Neural cell (in vitro differentiated cells): ENCODE data around the gene DTNBP1. TPM values are rescaled to one million over a fixed set of nuclear protein-coding genes. Genes with fewer than 3 reads are reported as not detected.

Experiments used
- H2AFZ ChIP-seq: fragments of 200-600, 300-800 bp; sonication (generic), shearing (Covaris generic); 2 replicates; pipeline ENCODE4 v1.6.0; 2014; ENCODE audit warnings: low read depth, mild to moderate bottlenecking, antibody characterized with exemption, low read length, moderate library complexity
- H3F3A ChIP-seq: fragments of 200-600 bp; shearing (Covaris generic); 2 replicates; pipeline ENCODE4 v1.6.1; 2016; ENCODE audit warnings: mild to moderate bottlenecking, moderate library complexity, mixed read lengths, antibody characterized with exemption, low read length; ENCODE audit not compliant: insufficient read depth, poor library complexity, severe bottlenecking
- H3K27ac ChIP-seq: fragments of 200-600, 300-800 bp; sonication (generic), shearing (Covaris generic); 2 replicates; pipeline ENCODE4 v1.5.1; 2014; ENCODE audit warnings: mild to moderate bottlenecking, low read length, moderate library complexity
- H3K27me3 ChIP-seq: fragments of 300-800, 200-600 bp; sonication (generic), shearing (Covaris generic); 2 replicates; pipeline ENCODE4 v1.6.0; 2014; ENCODE audit warnings: mild to moderate bottlenecking, low read depth, low read length, moderate library complexity; ENCODE audit not compliant: insufficient read depth
- H3K36me3 ChIP-seq: fragments of 300-800, 200-600 bp; sonication (generic), shearing (Covaris generic); 2 replicates; pipeline ENCODE4 v1.5.1; 2014; ENCODE audit warnings: mild to moderate bottlenecking, antibody characterized with exemption, low read length, moderate library complexity; ENCODE audit not compliant: insufficient read depth
- H3K4me2 ChIP-seq: fragments of 300-800, 200-600 bp; sonication (generic), shearing (Covaris generic); 2 replicates; pipeline ENCODE4 v1.6.0; 2014; ENCODE audit warnings: mild to moderate bottlenecking, low read length
- H3K4me3 ChIP-seq: fragments of 300-800, 200-600 bp; sonication (generic), shearing (Covaris generic); 2 replicates; pipeline ENCODE4 v1.5.1; 2014; ENCODE audit warnings: mild to moderate bottlenecking, low read length, moderate library complexity
- H3K79me2 ChIP-seq: fragments of 200-600 bp; shearing (Covaris generic); replicated peaks from 2 replicates; pipeline ENCODE4 v1.6.0; 2014; ENCODE audit warnings: mild to moderate bottlenecking, low read length, moderate library complexity; ENCODE audit not compliant: insufficient read depth
- H3K9ac ChIP-seq: fragments of 300-800, 200-600 bp; sonication (generic), shearing (Covaris generic); 2 replicates; pipeline ENCODE4 v1.6.1; 2016; ENCODE audit warnings: mild to moderate bottlenecking, low read length, mixed read lengths
- H3K9me2 ChIP-seq: fragments of 200-600 bp; shearing (Covaris generic); 2 replicates; pipeline ENCODE4 v1.6.1; 2016; ENCODE audit warnings: mild to moderate bottlenecking, low read length, mixed read lengths; ENCODE audit not compliant: insufficient read depth
- H3K9me3 ChIP-seq: fragments of 200-600, 300-800 bp; sonication (generic), shearing (Covaris generic); 2 replicates; pipeline ENCODE4 v1.6.1; 2016; ENCODE audit warnings: mild to moderate bottlenecking, mixed run types, low read length, moderate library complexity, mixed read lengths
- H4K20me1 ChIP-seq: fragments of 200-600 bp; shearing (Covaris generic); 2 replicates; pipeline ENCODE4 v1.6.1; 2016; ENCODE audit warnings: mild to moderate bottlenecking, mixed run types; ENCODE audit not compliant: insufficient read depth
- CTCF ChIP-seq: fragments of 450-650 bp; IDR thresholded peaks from 2 replicates; pipeline ENCODE4 v1.5.1; 2014; ENCODE audit warnings: antibody characterized with exemption, mild to moderate bottlenecking, moderate library complexity; ENCODE audit not compliant: poor library complexity, severe bottlenecking
- EP300 ChIP-seq: fragments of 450-650 bp; conservative IDR thresholded peaks from 2 replicates; pipeline ENCODE4 v1.6.1; 2014; ENCODE audit warnings: antibody characterized with exemption, mild to moderate bottlenecking, moderate library complexity; ENCODE audit not compliant: poor library complexity, severe bottlenecking
- EZH2 ChIP-seq: fragments of 200-600, 300-800 bp; shearing (Covaris generic), sonication (generic); IDR thresholded peaks from 2 replicates; pipeline ENCODE4 v1.6.1; 2014; ENCODE audit warnings: antibody characterized with exemption, low read length, borderline replicate concordance, mild to moderate bottlenecking; ENCODE audit not compliant: insufficient read depth, poor library complexity, severe bottlenecking
- MXI1 ChIP-seq: fragments of 450-650 bp; conservative IDR thresholded peaks from 2 replicates; pipeline ENCODE4 v1.6.1; 2014; ENCODE audit warnings: antibody characterized with exemption, mild to moderate bottlenecking; ENCODE audit not compliant: poor library complexity, severe bottlenecking
- POLR2AphosphoS5 ChIP-seq: IDR thresholded peaks from 2 replicates; pipeline ENCODE4 v1.6.1; 2012
- RAD21 ChIP-seq: fragments of 450-650 bp; conservative IDR thresholded peaks from 2 replicates; pipeline ENCODE4 v1.6.1; 2014; ENCODE audit warnings: antibody characterized with exemption, mild to moderate bottlenecking, moderate library complexity
- REST ChIP-seq: IDR thresholded peaks from 2 replicates; pipeline ENCODE4 v1.6.1; 2012; ENCODE audit warnings: borderline replicate concordance
- SMC3 ChIP-seq: fragments of 450-650 bp; conservative IDR thresholded peaks from 2 replicates; pipeline ENCODE4 v1.6.1; 2014; ENCODE audit warnings: antibody characterized with exemption, mild to moderate bottlenecking, moderate library complexity; ENCODE audit not compliant: poor library complexity
- TAF1 ChIP-seq: IDR thresholded peaks from 2 replicates; pipeline ENCODE4 v1.6.1; 2012; ENCODE audit warnings: low read depth
- polyA plus RNA-seq: library from polyadenylated mRNA; depleted of rRNA; stranded (reverse); fragments of >200 nt; gene quantifications from 2 replicates; pipeline ENCODE4 v1.2.3, GENCODE V29; 2014

Gene DTNBP1
- polyA plus RNA-seq, 1 donor from 2014 or later = 22.6 TPM

DNA sequence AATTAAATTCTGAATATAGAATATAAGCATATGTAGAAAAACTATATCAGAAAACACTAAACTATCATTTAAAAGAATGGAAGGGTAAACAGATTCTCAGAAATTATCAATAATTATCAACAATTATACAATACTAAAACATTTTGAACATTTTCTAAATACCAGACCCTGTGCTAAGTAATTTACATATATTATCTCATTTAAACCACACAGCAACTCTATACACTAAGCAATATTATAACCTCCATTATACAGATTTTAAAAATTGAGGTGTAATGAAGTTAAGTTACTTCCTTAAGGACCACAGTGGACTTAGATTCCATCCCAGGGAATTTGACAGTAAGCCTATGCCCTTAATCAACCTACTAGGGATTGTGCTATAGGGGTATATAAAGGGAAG lies 33.3 kb downstream of the DTNBP1 start:
- H3K9me3 ChIP-seq = no peaks in the 10 kb centered on the region
- no peaks in the 10 kb centered on the region for H4K20me1 ChIP-seq
- H3K79me2 ChIP-seq = no peaks in the 10 kb centered on the region
- H3K27ac ChIP-seq = no peak overlapping the region
- no peak overlapping the region for H2AFZ ChIP-seq
- no peak for TF ChIP-seq SMC3
- no peak for TF ChIP-seq EP300
- no peaks in the 10 kb centered on the region for H3K27me3 ChIP-seq
- no peak overlapping the region for H3K4me2 ChIP-seq
- no peak overlapping the region for H3K9ac ChIP-seq
- H3K36me3 ChIP-seq = no peaks in the 10 kb centered on the region
- no peak overlapping the region for H3K4me3 ChIP-seq
- no peaks in the 10 kb centered on the region for H3F3A ChIP-seq
- H3K9me2 ChIP-seq = no peaks in the 10 kb centered on the region

DNA sequence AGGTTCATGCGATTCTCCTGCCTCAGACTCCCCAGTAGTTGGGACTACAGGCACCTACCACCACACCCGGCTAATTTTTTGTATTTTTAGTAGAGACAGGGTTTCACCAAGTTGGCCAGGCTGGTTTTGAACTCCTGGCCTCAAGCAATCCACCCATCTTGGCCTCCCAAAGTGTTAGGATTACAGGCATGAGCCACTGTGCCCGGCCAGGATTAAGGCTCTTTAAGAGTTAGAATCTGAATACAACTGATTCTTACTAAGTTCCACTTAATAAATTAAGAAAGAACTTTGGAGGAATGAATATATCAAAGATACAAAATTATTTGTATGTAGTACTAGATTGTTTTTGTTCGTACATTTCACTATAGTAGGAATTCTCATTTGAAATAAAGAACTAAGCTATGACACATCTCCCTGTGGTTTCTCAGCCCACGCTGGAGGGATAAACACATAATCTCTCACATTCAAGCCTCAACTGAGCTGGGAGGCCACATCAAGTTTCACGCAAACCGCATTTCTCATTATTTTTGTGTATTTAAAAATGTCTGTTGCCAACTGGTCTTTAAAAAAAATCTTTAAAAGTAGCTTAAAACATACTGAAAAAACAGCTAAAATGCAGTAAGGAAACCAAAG lies 34.2 kb downstream of the DTNBP1 start:
- TF ChIP-seq CTCF (no peak), SMC3 (no peak), REST (no peak), POLR2AphosphoS5 (no peak), TAF1 (no peak), MXI1 (no peak), EP300 (no peak), RAD21 (no peak), EZH2 (no peak)
- no peaks in the 10 kb centered on the region for H3K36me3 ChIP-seq
- no peaks in the 10 kb centered on the region for H3K79me2 ChIP-seq
- no peaks in the 10 kb centered on the region for H3K9me3 ChIP-seq
- H4K20me1 ChIP-seq = no peaks in the 10 kb centered on the region
- no peaks in the 10 kb centered on the region for H3K27me3 ChIP-seq
- no peaks in the 10 kb centered on the region for H3K9me2 ChIP-seq
- H3K4me3 ChIP-seq = no peak overlapping the region
- H3K9ac ChIP-seq = no peak overlapping the region
- H3F3A ChIP-seq = no peaks in the 10 kb centered on the region
- H2AFZ ChIP-seq = no peak overlapping the region
- no peak overlapping the region for H3K27ac ChIP-seq
- no peak overlapping the region for H3K4me2 ChIP-seq
